Adrenal gland (tissue), 12 donors: Measurements from ENCODE around the gene MRPL24. TPM values are rescaled to one million over a fixed set of nuclear protein-coding genes. Genes with fewer than 3 reads are reported as not detected.

Experiments
- DNase-seq, 7 donors: peaks; one replicate each; pipeline ENCODE4 v3.0.0-alpha.2; 2019 to 2020
- H3K27ac ChIP-seq, 5 donors: fragments of 200-600 bp; sonication (generic) in 4 of 5; 1 replicate in 3 of 5; 2 replicates in 2 of 5; pipeline versions ENCODE4 v1.5.1 to v1.8.0; 2016 to 2020; ENCODE audit warnings: mild to moderate bottlenecking in 1 of 5
- H3K27me3 ChIP-seq: fragments of 200-600 bp; 2 replicates; pipeline ENCODE4 v1.8.0; 2021
- H3K36me3 ChIP-seq, 2 donors: fragments of 200-600 bp; replicated peaks in 1 of 2; 1 replicate in 1 of 2; 2 replicates in 1 of 2; pipeline versions ENCODE4 v1.5.1 to v1.8.0; 2018 to 2022
- H3K4me1 ChIP-seq, 2 donors: fragments of 200-600 bp; replicated peaks in 1 of 2; 1 replicate in 1 of 2; 2 replicates in 1 of 2; pipeline versions ENCODE4 v1.5.1 to v1.8.0; 2018 to 2021
- H3K4me3 ChIP-seq, 4 donors: fragments of 200-600 bp; sonication (generic) in 3 of 4; one replicate each; pipeline ENCODE4 v1.5.1; 2016 to 2018
- H3K9me3 ChIP-seq, 3 donors: fragments of 200-600 bp; sonication (generic) in 1 of 3; replicated peaks in 1 of 3; 1 replicate in 2 of 3; 2 replicates in 1 of 3; pipeline versions ENCODE4 v1.5.1 to v1.8.0; 2016 to 2021
- CTCF ChIP-seq, 6 experiments: fragments of 450-650 bp in 4 of 6; fragments of 200-600 bp in 2 of 6; sonication (generic) in 1 of 6; IDR thresholded peaks; 1 replicate in 5 of 6; 2 replicates in 1 of 6; pipeline versions ENCODE4 v1.5.1 to v1.8.0; 2016 to 2021; ENCODE audit warnings: antibody characterized with exemption in 6 of 6, mild to moderate bottlenecking in 2 of 6, moderate library complexity in 1 of 6
- POLR2A ChIP-seq, 2 donors: fragments of 450-650 bp; IDR thresholded peaks; one replicate each; pipeline ENCODE4 v1.6.1; 2017; ENCODE audit warnings: antibody characterized with exemption in 2 of 2, mild to moderate bottlenecking in 2 of 2, moderate library complexity in 1 of 2
- WGBS, 4 donors: extraction: QIAGEN DNeasy Blood & Tissue Kit in 2 of 4; methylation state at CpG; one replicate each; pipeline versions ENCODE4 v1.1.5 to v1.1.7; 2013 to 2017; 5-methylcytosine and 5-hydroxymethylcytosine counted together
- intact Hi-C, 2 donors: fragments of 100-400 bp; cut with DNase I; formaldehyde crosslinking; loops; one replicate each; pipeline versions ENCODE4 v1.14.1 to v1.15.0; 2022 to 2023
- polyA plus RNA-seq, 3 donors: library from polyadenylated mRNA; stranded (reverse); fragments of 200-250 nt in 2 of 3; fragments of 350-450 nt in 1 of 3; fragmentation: Illumina TruSeq in 1 of 3; extraction: RNeasy Lipid Tissue Mini Kit (QIAGEN cat#74804) in 1 of 3; gene quantifications; one replicate each; pipeline ENCODE4 v1.2.3, GENCODE V29; 2013 to 2014
- total RNA-seq, 9 donors: library from RNA; depleted of rRNA in 4 of 9; stranded (reverse); fragments of >200 nt in 4 of 9; fragments of 120-200 nt in 1 of 9; fragmentation: NEBNext Ultra II Directional in 1 of 9; extraction: Animal tissue kit (Norgen Biotek cat#: 25700) in 1 of 9; gene quantifications; one replicate each; pipeline versions ENCODE4 v1.1.0 to v1.2.4, GENCODE V29; 2013 to 2023
- donor health status: healthy with polysubstance abuse.
- donor health status: Bipolar disorder and iron deficiency.
- donor health status: DM: yes; HTN: yes; CAD: no.
- donor health status: DM: no; HTN: no; CAD: no.
- donor health status: DM: no; HTN: no; CAD: no.
- donor health status: DM: yes; HTN: yes; CAD: no.

Gene MRPL24
- total and polyA plus RNA-seq, 12 donors = 46.7 to 294 (median 113) TPM

GRCh38 chr1:156693848-156694689 is 46.8 kb downstream of the MRPL24 start:
- Histone ChIP-seq H3K9me3 (no peaks in the 10 kb centered on the region), H3K27me3 (peaks cover 10% of the 10 kb centered on the region), H3K4me3 (no peak overlapping the region), H3K4me1 (peaks cover 0 to 7% of the 10 kb centered on the region in 2 donors), H3K36me3 (no peaks in the 10 kb centered on the region), H3K27ac (no peak overlapping the region)
- no peak for TF ChIP-seq CTCF (IDR thresholded peaks at IDR 0.05)
- TF ChIP-seq POLR2A (IDR thresholded peaks at IDR 0.05) = no peak
- DNase-seq = no peak
- intact Hi-C loops = loop anchor here in 1 of 2 donors (10.0 kb wide), 1 partner anchor 171 kb away; the partner anchor contains the start of gene NTRK1
- WGBS, 4 donors = 77 to 82% (median 82%) methylated on average over 10 to 12 of the region's 12 CpGs

DNA sequence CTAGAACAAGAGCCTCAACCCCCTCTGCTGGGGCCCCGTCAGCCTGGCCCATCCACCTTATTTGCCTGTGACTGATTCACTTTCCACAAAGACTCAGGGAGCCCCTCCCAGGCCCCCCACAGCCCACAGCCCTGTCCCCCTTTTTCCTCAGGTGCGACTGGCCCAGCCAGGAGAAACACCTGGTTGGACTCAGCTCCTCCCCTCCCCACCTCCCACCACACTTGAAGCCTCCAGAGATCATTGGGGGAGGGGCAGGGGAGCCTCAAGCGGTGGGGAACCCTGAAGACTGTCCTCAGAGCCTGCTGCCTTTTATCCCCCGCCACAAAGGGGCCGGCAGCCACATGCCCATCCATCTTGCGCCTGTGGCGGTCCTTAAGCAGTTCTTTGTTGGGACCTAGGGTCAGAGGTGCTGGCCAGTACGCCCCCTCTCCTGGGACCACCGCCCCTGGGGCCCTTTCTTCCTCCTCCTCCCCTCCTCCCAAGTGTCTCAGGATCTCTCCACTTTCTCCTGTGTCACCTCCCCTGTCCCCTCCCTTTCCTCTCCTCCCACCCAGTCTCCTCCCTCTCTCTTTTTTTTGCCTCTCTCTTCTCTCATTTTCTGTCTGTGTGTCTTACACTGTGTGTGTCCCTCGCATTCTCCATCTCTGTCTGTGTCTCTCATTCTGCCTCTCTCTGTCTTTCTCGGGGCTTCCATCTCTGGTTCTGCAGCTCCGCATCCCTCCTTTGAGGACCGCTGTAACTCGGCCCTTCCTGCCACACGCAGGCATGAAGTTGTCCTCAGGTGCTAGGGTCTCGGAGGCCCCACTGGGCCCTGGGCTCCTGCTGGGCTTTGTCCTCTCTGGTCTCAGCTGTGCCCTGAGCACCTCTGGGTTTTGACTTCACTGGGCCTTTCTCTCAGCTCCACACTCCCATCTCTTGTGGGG is 47.7 kb downstream of the MRPL24 start:
- Histone ChIP-seq H3K4me3 (no peak overlapping the region), H3K36me3 (no peaks in the 10 kb centered on the region), H3K4me1 (peaks cover 0 to 7% of the 10 kb centered on the region in 2 donors), H3K9me3 (no peaks in the 10 kb centered on the region), H3K27ac (no peak overlapping the region), H3K27me3 (peaks cover 10% of the 10 kb centered on the region)
- no peak for TF ChIP-seq CTCF (IDR thresholded peaks at IDR 0.05)
- TF ChIP-seq POLR2A (IDR thresholded peaks at IDR 0.05) = no peak
- intact Hi-C loops = loop anchor here in 1 of 2 donors (10.0 kb wide), 1 partner anchor 172 kb away; the partner anchor contains the start of gene NTRK1
- WGBS, 4 donors = 43 to 56% (median 51%) methylated on average over 15 to 16 of the region's 16 CpGs
- no peak for DNase-seq

DNA sequence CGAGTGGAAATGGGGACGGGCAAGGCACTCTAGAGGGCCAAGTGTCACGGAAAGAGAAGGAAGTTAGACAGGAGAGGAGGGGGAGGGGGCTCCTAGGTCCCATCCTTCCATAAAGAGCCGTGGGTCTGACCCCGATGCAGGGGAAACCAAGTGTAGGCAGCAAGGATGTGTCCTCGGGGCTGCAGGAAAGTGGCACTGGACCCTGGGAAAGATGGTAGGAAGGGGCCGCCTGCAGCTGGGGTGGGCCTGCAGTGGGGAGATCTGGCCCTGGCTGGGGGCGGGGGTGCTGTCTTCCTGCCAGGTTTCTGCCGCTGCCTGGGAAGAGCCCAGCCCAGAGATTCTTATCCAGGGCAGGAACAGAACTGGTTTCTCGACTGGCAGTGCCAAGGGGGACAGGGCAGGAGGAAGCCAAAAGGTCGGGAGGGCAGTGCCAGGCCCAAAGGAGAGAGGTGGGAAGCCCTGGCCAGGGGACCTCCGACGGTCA is 48.4 kb downstream of the MRPL24 start:
- Histone ChIP-seq H3K9me3 (no peaks in the 10 kb centered on the region), H3K4me3 (no peak overlapping the region), H3K4me1 (peaks cover 0 to 7% of the 10 kb centered on the region in 2 donors), H3K27ac (no peak overlapping the region), H3K36me3 (no peaks in the 10 kb centered on the region), H3K27me3 (peaks cover 10% of the 10 kb centered on the region)
- TF ChIP-seq POLR2A (IDR thresholded peaks at IDR 0.05) (no peak), CTCF (IDR thresholded peaks at IDR 0.05) (no peak)
- intact Hi-C loops = loop anchor here in 1 of 2 donors (10.0 kb wide), 1 partner anchor 172 kb away; the partner anchor contains the start of gene NTRK1
- WGBS, 4 donors = 21 to 38% (median 27%) methylated on average over 10 to 13 of the region's 13 CpGs
- DNase-seq = no peak
